H1 (cell line): ENCODE data around the gene BSN. TPM values are rescaled to one million over a fixed set of nuclear protein-coding genes. Genes with fewer than 3 reads are reported as not detected.
A peak's percentile ranks its signal among the peaks of the same experiment; 100 is the strongest.
"Not testable (repeated sequence)": the region's sequence is repeated elsewhere in the genome, so short reads cannot be mapped to it uniquely, and the experiment has no call there.

Experiments
- CTCF ChIA-PET: fragments of 300-600 bp; sonication (Branson Sonifier 250); formaldehyde crosslinking; loops from one replicate; lab custom pipeline; 2021; ENCODE audit not compliant: partially characterized antibody; lab: Charles Lee
- POLR2A ChIA-PET: fragments of 300-600 bp; sonication (Branson Sonifier 250); formaldehyde crosslinking; loops from one replicate; lab custom pipeline; 2021; ENCODE audit warnings: inconsistent platforms; ENCODE audit not compliant: partially characterized antibody; lab: Charles Lee
- DNase-seq, 2 experiments: peaks; one replicate each; pipeline versions ENCODE4 v3.0.0 to v3.0.0-alpha.2; 2010 to 2022; ENCODE audit warnings: low spot score in 2 of 2, low read depth in 1 of 2, mixed read lengths in 1 of 2
- FAIRE-seq: peaks from 2 replicates; lab custom pipeline; 2011; peaks lifted over from hg19 to GRCh38; lab: Jason Lieb, UNC
- H2AFZ ChIP-seq: 2 replicates; pipeline ENCODE4 v1.8.1; 2012; ENCODE audit warnings: low read length, inconsistent platforms
- H2AK5ac ChIP-seq: 2 replicates; pipeline ENCODE4 v1.6.1; 2013; ENCODE audit warnings: low read depth, low read length
- H2BK120ac ChIP-seq: replicated peaks from 2 replicates; pipeline ENCODE3; 2013; ENCODE audit warnings: low read depth, low read length, inconsistent platforms
- H2BK12ac ChIP-seq: 2 replicates; pipeline ENCODE4 v1.6.1; 2013; ENCODE audit warnings: low read depth, low read length
- H2BK15ac ChIP-seq: 2 replicates; pipeline ENCODE4 v1.6.1; 2013; ENCODE audit warnings: low read length
- H2BK20ac ChIP-seq: 2 replicates; pipeline ENCODE4 v1.6.1; 2013; ENCODE audit warnings: low read length
- H2BK5ac ChIP-seq: 2 replicates; pipeline ENCODE4 v1.6.1; 2013; ENCODE audit warnings: low read depth, low read length
- H3K14ac ChIP-seq: 2 replicates; pipeline ENCODE4 v1.6.1; 2013; ENCODE audit warnings: inconsistent platforms; ENCODE audit not compliant: insufficient read length
- H3K18ac ChIP-seq: 2 replicates; pipeline ENCODE4 v1.6.1; 2013; ENCODE audit warnings: low read length; ENCODE audit errors: extremely low read depth
- H3K23ac ChIP-seq: 2 replicates; pipeline ENCODE4 v1.6.1; 2013; ENCODE audit warnings: inconsistent platforms; ENCODE audit not compliant: insufficient read length
- H3K23me2 ChIP-seq: 2 replicates; pipeline ENCODE4 v1.6.1; 2013; ENCODE audit warnings: low read depth, low read length
- H3K27ac ChIP-seq: 2 replicates; pipeline ENCODE4 v1.6.1; 2011; ENCODE audit warnings: low read depth, low read length, inconsistent platforms
- H3K27me3 ChIP-seq, 4 experiments: replicated peaks in 1 of 4; 1 replicate in 1 of 4; 2 replicates in 3 of 4; pipeline versions ENCODE4 v1.6.1 to v1.8.1; 2011 to 2013; ENCODE audit warnings: low read length in 3 of 4, mild to moderate bottlenecking in 3 of 4, inconsistent platforms in 2 of 4, mixed read lengths in 2 of 4, moderate library complexity in 1 of 4; ENCODE audit not compliant: control insufficient read depth in 3 of 4, insufficient read depth in 3 of 4; ENCODE audit errors: extremely low read depth in 1 of 4
- H3K36me3 ChIP-seq, 4 experiments: 2 replicates each; pipeline versions ENCODE4 v1.6.1 to v1.8.1; 2011 to 2013; ENCODE audit warnings: mild to moderate bottlenecking in 4 of 4, low read length in 3 of 4, moderate library complexity in 2 of 4, control low read depth in 1 of 4, inconsistent platforms in 1 of 4; ENCODE audit not compliant: insufficient read depth in 4 of 4, control insufficient read depth in 2 of 4
- H3K4ac ChIP-seq: replicated peaks from 2 replicates; pipeline ENCODE3; 2013; ENCODE audit warnings: low read length, low read depth, mixed read lengths, inconsistent platforms; ENCODE audit not compliant: insufficient read length
- H3K4me1 ChIP-seq, 4 experiments: replicated peaks in 1 of 4; 1 replicate in 1 of 4; 2 replicates in 3 of 4; pipeline versions ENCODE4 v1.6.1 to v1.8.1; 2011 to 2013; ENCODE audit warnings: low read length in 3 of 4, inconsistent platforms in 2 of 4, mixed read lengths in 1 of 4; ENCODE audit not compliant: insufficient read depth in 4 of 4, control insufficient read depth in 3 of 4
- H3K4me2 ChIP-seq, 2 experiments: 2 replicates each; pipeline versions ENCODE4 v1.6.1 to v1.8.1; 2011 to 2013; ENCODE audit warnings: low read depth in 2 of 2, low read length in 2 of 2, control low read depth in 1 of 2, inconsistent platforms in 1 of 2, mild to moderate bottlenecking in 1 of 2; ENCODE audit not compliant: insufficient read depth in 1 of 2
- H3K4me3 ChIP-seq, 4 experiments: fragments of 200-600, 300-600 bp in 1 of 4; sonication (generic), shearing (Covaris generic), sonication (Bioruptor Twin) in 1 of 4; 2 replicates each; pipeline versions ENCODE4 v1.5.1 to v1.8.1; 2011 to 2016; ENCODE audit warnings: low read length in 4 of 4, low read depth in 3 of 4, control low read depth in 2 of 4, inconsistent platforms in 2 of 4, mild to moderate bottlenecking in 2 of 4, mixed read lengths in 1 of 4, moderate library complexity in 1 of 4; ENCODE audit not compliant: insufficient read depth in 2 of 4; ENCODE audit errors: extremely low read depth in 1 of 4
- H3K56ac ChIP-seq: replicated peaks from 2 replicates; pipeline ENCODE3; 2013; ENCODE audit warnings: low read depth, mild to moderate bottlenecking, mixed read lengths, low read length, inconsistent platforms; ENCODE audit not compliant: insufficient read length
- H3K79me1 ChIP-seq: 2 replicates; pipeline ENCODE4 v1.6.1; 2013; ENCODE audit warnings: low read depth, low read length, control low read depth
- H3K79me2 ChIP-seq, 2 experiments: 2 replicates each; pipeline versions ENCODE4 v1.6.1 to v1.8.1; 2012 to 2013; ENCODE audit warnings: low read length in 2 of 2, mild to moderate bottlenecking in 2 of 2, inconsistent platforms in 1 of 2; ENCODE audit not compliant: insufficient read depth in 2 of 2, control insufficient read depth in 1 of 2
- H3K9ac ChIP-seq, 4 experiments: replicated peaks in 1 of 4; 1 replicate in 1 of 4; 2 replicates in 3 of 4; pipeline versions ENCODE4 v1.6.1 to v1.8.1; 2011 to 2013; ENCODE audit warnings: low read depth in 3 of 4, low read length in 3 of 4, control low read depth in 2 of 4, mild to moderate bottlenecking in 2 of 4, moderate library complexity in 2 of 4, inconsistent platforms in 1 of 4; ENCODE audit errors: extremely low read depth in 1 of 4
- H3K9me3 ChIP-seq, 2 experiments: 2 replicates each; pipeline versions ENCODE4 v1.6.1 to v1.8.1; 2012 to 2013; ENCODE audit warnings: mild to moderate bottlenecking in 2 of 2, moderate library complexity in 2 of 2, control low read depth in 1 of 2, inconsistent platforms in 1 of 2, low read depth in 1 of 2, low read length in 1 of 2, mixed read lengths in 1 of 2; ENCODE audit not compliant: insufficient read depth in 2 of 2
- H4K20me1 ChIP-seq, 2 experiments: replicated peaks in 1 of 2; 2 replicates each; pipeline versions ENCODE3 to v1.8.1; 2011 to 2013; ENCODE audit warnings: inconsistent platforms in 2 of 2, low read length in 2 of 2, mild to moderate bottlenecking in 1 of 2; ENCODE audit not compliant: insufficient read depth in 2 of 2, control insufficient read depth in 1 of 2
- H4K5ac ChIP-seq: 2 replicates; pipeline ENCODE4 v1.6.1; 2013; ENCODE audit warnings: low read length, low read depth, mixed read lengths, inconsistent platforms; ENCODE audit not compliant: insufficient read length
- H4K8ac ChIP-seq: 2 replicates; pipeline ENCODE4 v1.8.0; 2013; ENCODE audit warnings: mild to moderate bottlenecking, moderate library complexity, low read length, inconsistent platforms; ENCODE audit not compliant: insufficient read depth; ENCODE audit errors: extremely low read depth
- H4K91ac ChIP-seq: replicated peaks from 2 replicates; pipeline ENCODE3; 2013; ENCODE audit warnings: low read length, mixed read lengths, inconsistent platforms; ENCODE audit not compliant: insufficient read length
- KDM4A ChIP-seq: IDR thresholded peaks from one replicate; pipeline ENCODE4 v1.7.1; 2012; ENCODE audit warnings: low read depth, mild to moderate bottlenecking, moderate library complexity, low read length, inconsistent platforms; ENCODE audit not compliant: severe bottlenecking
- SIN3A ChIP-seq, 2 experiments: IDR thresholded peaks in 1 of 2; conservative IDR thresholded peaks in 1 of 2; 2 replicates each; pipeline ENCODE4 v1.6.1; 2011 to 2012; ENCODE audit warnings: low read length in 2 of 2, improper control_type of control experiment in 1 of 2, low read depth in 1 of 2, mild to moderate bottlenecking in 1 of 2
- TBP ChIP-seq: IDR thresholded peaks from 2 replicates; pipeline ENCODE4 v1.6.1; 2011; ENCODE audit warnings: low read depth, low read length, improper control_type of control experiment
- WGBS, 2 experiments: shearing (Covaris generic) in 1 of 2; methylation state at CpG; one replicate each; pipeline versions ENCODE4 v1.1.6 to v1.1.7; 2013 to 2015; ENCODE audit warnings: low lambda C conversion rate in 2 of 2, mixed read lengths in 2 of 2, inconsistent platforms in 1 of 2, low coverage in 1 of 2, missing lambda C conversion rate in 1 of 2; ENCODE audit not compliant: insufficient replicate concordance in 2 of 2, insufficient coverage in 1 of 2, insufficient read length in 1 of 2; ENCODE audit errors: extremely low coverage in 1 of 2, missing lambda C conversion rate in 1 of 2; 5-methylcytosine and 5-hydroxymethylcytosine counted together
- polyA plus RNA-seq, 7 experiments: library from polyadenylated mRNA; depleted of rRNA in 3 of 7; stranded (reverse) in 5 of 7; unstranded in 2 of 7; fragments of >200 nt in 5 of 7; fragments of 200-250 nt in 2 of 7; gene quantifications; 1 replicate in 5 of 7; 2 replicates in 1 of 7; 4 replicates in 1 of 7; pipeline versions ENCODE4 v1.2.1 to v1.2.3, GENCODE V29; 2011 to 2013; ENCODE audit warnings: missing spikeins in 2 of 7, mixed read lengths in 2 of 7
- total RNA-seq: library from RNA; stranded (reverse); fragmentation: NEBNext Ultra II Directional; extraction: Animal tissue kit (Norgen Biotek cat#: 25700); gene quantifications from 2 replicates; pipeline ENCODE4 v1.2.1, GENCODE V29; 2021

The BSN gene
- total and polyA plus RNA-seq, 2 of the 8 experiments (the other 6 are each of a cell fraction or from before 2014, with no cell fraction given): 0.60 to 3.0 TPM

GRCh38 chr3:49686346-49686745, 132.1 kb downstream of the BSN start:
- TF ChIP-seq KDM4A (peak; percentile 35), SIN3A (conservative IDR thresholded peaks at IDR 0.05 in 1 of 2, IDR thresholded peaks at IDR 0.05 in 1 of 2; ENCODE audit: low read depth in 1 of 2, low read length in 2 of 2) (0 out of 4 replicates have a peak, but pooled peaks of 1 of the 2 experiments have one; percentile 42), TBP (0 out of 2 replicates have a peak, but pooled peaks have one; percentile 31)
- TF ChIP-seq, all 59 proteins: peak for 3; not testable (repeated sequence) for 56
- WGBS, 2 experiments: 1% methylated on average over 24 of the region's 29 CpGs; no CpG with 5 or more reads in 1 of the 2 experiments
- H3K23ac ChIP-seq, H2BK12ac ChIP-seq, H3K79me2 ChIP-seq, H2BK120ac ChIP-seq, H3K56ac ChIP-seq, H3K27me3 ChIP-seq, H3K14ac ChIP-seq, FAIRE-seq, H2AFZ ChIP-seq, H2BK5ac ChIP-seq, H3K4ac ChIP-seq, H2BK20ac ChIP-seq, H4K20me1 ChIP-seq, H3K9me3 ChIP-seq, H4K5ac ChIP-seq, H3K18ac ChIP-seq, H4K91ac ChIP-seq, H2BK15ac ChIP-seq, H3K79me1 ChIP-seq, H3K9ac ChIP-seq, CTCF ChIA-PET, H2AK5ac ChIP-seq, H3K4me1 ChIP-seq: not testable (repeated sequence)
- Histone ChIP-seq H3K4me3 (peak overlapping the region; percentile 49 to 74 (median 52)), H3K36me3 (peaks cover 18 to 26% (median 25%) of the 10 kb centered on the region in 4 experiments), H4K8ac (peak overlapping the region; percentile 35; the same call in 1 of the 2 replicates), H3K27ac (0 out of 2 replicates have a peak overlapping the region, but pooled peaks have one; percentile 58), H3K4me2 (peak overlapping the region; percentile 77 to 99), H3K23me2 (peaks cover 14% of the 10 kb centered on the region)
- POLR2A ChIA-PET: interaction anchor here (0.7 kb wide), 1 partner anchor 20 kb away, joined by 3 read pairs; no protein-coding TSS in a partner anchor
- peak; percentile 58 to 91 for DNase-seq
